NCI-H1417 treated with DMSO at 0.1 percent for 48 hours (cell line): Measurements from ENCODE around the gene CTH.
"Not testable (repeated sequence)": the region's sequence is repeated elsewhere in the genome, so short reads cannot be mapped to it uniquely, and the experiment has no call there.

Experiments
- DNase-seq: peaks from one replicate; lab custom pipeline; 2025; lab: John Stamatoyannopoulos, UW

CTH gene

GRCh38 chr1:70410604-70411359 lies at the start of gene CTH:
TSS of gene CTH (plus strand) at chr1:70411268. CDS start at chr1:70411416, 148 bp downstream.
- DNase-seq = peak; percentile 88

GRCh38 chr1:70361727-70362398 lies 49.2 kb upstream of the CTH start:
- DNase-seq = no peak

- DNase-seq = no peak
These were observed 46.6 kb upstream of the CTH start for GRCh38 chr1:70364439-70364838.

- not testable (repeated sequence) for DNase-seq
These were observed 44.6 kb upstream of the CTH start for GRCh38 chr1:70366425-70366952.

GRCh38 chr1:70366997-70367396 lies 44.1 kb upstream of the CTH start:
- DNase-seq = not testable (repeated sequence)

GRCh38 chr1:70367397-70367796 lies 43.7 kb upstream of the CTH start:
- not testable (repeated sequence) for DNase-seq

GRCh38 chr1:70371586-70371985 lies 39.5 kb upstream of the CTH start:
- not testable (repeated sequence) for DNase-seq

- no peak for DNase-seq
These were observed 38.6 kb upstream of the CTH start for GRCh38 chr1:70372426-70372825.

- not testable (repeated sequence) for DNase-seq
These were observed 37.5 kb upstream of the CTH start for GRCh38 chr1:70373580-70373979.

- no peak for DNase-seq
These were observed 34.9 kb upstream of the CTH start for GRCh38 chr1:70376196-70376595.

GRCh38 chr1:70382682-70383081 lies 28.4 kb upstream of the CTH start:
- DNase-seq = no peak

GRCh38 chr1:70383483-70383882 lies 27.6 kb upstream of the CTH start:
- no peak for DNase-seq

- DNase-seq = no peak
These were observed 26.5 kb upstream of the CTH start for GRCh38 chr1:70384542-70384941.

GRCh38 chr1:70385477-70385876 lies 25.6 kb upstream of the CTH start:
- no peak for DNase-seq

- no peak for DNase-seq
These were observed 24.9 kb upstream of the CTH start for GRCh38 chr1:70386121-70386520.

GRCh38 chr1:70387507-70387906 lies 23.6 kb upstream of the CTH start:
- no peak for DNase-seq

GRCh38 chr1:70392626-70393025 lies 18.4 kb upstream of the CTH start:
- DNase-seq = no peak

GRCh38 chr1:70396607-70397006 lies 14.5 kb upstream of the CTH start:
- no peak for DNase-seq

GRCh38 chr1:70397013-70397412 lies 14.1 kb upstream of the CTH start:
- no peak for DNase-seq

GRCh38 chr1:70400335-70400734 lies 10.7 kb upstream of the CTH start:
- no peak for DNase-seq

GRCh38 chr1:70401974-70402373 lies 9.1 kb upstream of the CTH start:
- no peak for DNase-seq

GRCh38 chr1:70403759-70404158 lies 7.3 kb upstream of the CTH start:
- DNase-seq = no peak

GRCh38 chr1:70405780-70406416 lies 5.2 kb upstream of the CTH start:
- DNase-seq = no peak
